Dermis microvascular lymphatic vessel endothelial cell (primary cell): Measurements from ENCODE around the gene ZNF337. TPM values are rescaled to one million over a fixed set of nuclear protein-coding genes. Genes with fewer than 3 reads are reported as not detected.
"Not testable (repeated sequence)": the region's sequence is repeated elsewhere in the genome, so short reads cannot be mapped to it uniquely, and the experiment has no call there.

Experiments
- DNase-seq, 2 donors: peaks; one replicate each; pipeline versions ENCODE4 v3.0.0 to v3.0.0-alpha.2; 2010; ENCODE audit warnings: low read depth in 2 of 2
- total RNA-seq: library from RNA; depleted of rRNA; stranded (reverse); fragments of >200 nt; gene quantifications from 2 replicates; pipeline ENCODE4 v1.2.1, GENCODE V29; 2014

ZNF337 gene
- total RNA-seq, 1 donor from 2014 or later = 10.7 TPM

- DNase-seq = not testable (repeated sequence)
Measured at GRCh38 chr20:25630615-25631014, 66.0 kb downstream of the ZNF337 start.

DNA sequence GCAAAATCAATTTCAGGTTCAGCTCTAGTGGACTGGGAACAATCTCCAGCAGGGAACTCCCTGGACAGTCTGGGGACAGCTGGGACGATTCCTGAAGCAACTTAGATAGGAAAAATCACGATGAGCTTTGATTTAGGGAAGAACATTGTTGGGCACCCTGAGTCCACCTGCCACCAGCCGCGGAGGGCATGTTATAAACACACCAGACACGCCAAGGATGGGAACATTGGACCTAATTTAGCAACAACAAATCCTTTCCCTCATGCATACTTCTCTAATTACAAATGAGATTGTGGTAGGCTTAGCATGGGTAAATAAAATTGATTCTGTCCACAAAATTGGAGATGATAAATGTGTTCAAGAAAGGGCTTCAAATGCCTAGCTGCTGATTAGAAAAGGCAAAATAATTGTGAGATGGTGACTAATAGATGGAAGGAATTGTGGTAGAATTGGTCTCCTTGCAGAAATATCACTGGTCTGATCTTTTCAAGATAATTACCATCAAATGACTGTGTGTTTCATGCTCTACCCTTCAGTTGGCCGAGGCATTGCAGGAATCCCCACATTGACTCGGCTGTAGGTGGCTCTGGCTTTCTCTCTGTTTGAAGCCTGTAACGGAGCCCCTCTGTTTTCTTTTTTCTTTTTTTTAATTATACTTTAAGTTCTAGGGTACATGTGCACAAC lies 66.7 kb downstream of the ZNF337 start:
- no peak for DNase-seq

- no peak for DNase-seq
Measured at GRCh38 chr20:25626779-25627178, 69.9 kb downstream of the ZNF337 start.

GRCh38 chr20:25624500-25624939 lies 72.1 kb downstream of the ZNF337 start:
- DNase-seq = no peak

Other genes with a start within 250 kb of the ZNF337 start
- gene NINL, start 111.3 kb downstream of the ZNF337 start, total RNA-seq = 9.1 and 24.3 TPM in 2 replicates
- gene NANP, start 72.8 kb downstream of the ZNF337 start, total RNA-seq = 6.4 and 8.0 TPM in 2 replicates